GM12878 (cell line): ENCODE data around the gene LHFPL3. TPM values are rescaled to one million over a fixed set of nuclear protein-coding genes. Genes with fewer than 3 reads are reported as not detected.

Experiments used
- ATAC-seq: fragments of 200-7000 bp; cut with Tn5 transposase; 3 replicates; pipeline ENCODE4 v1.9.1; 2020; ENCODE audit warnings: mild to moderate bottlenecking, moderate library complexity
- BruUV-seq: library from RNA; stranded (reverse); fragments of 400-500 nt; replicated peaks from 2 replicates; lab custom pipeline; 2021; lab: Mats Ljungman, UMichigan
- CTCF ChIA-PET: fragments of 300-600 bp; sonication (Branson Sonifier 250); formaldehyde crosslinking; extraction: SDS; loops from one replicate; lab custom pipeline; 2021; ENCODE audit warnings: inconsistent platforms; lab: Yijun Ruan, JAX
- POLR2A ChIA-PET: fragments of 350-600 bp; formaldehyde crosslinking; extraction: SDS; loops from one replicate; lab custom pipeline; 2021; ENCODE audit warnings: inconsistent platforms; lab: Charles Lee
- RAD21 ChIA-PET: fragments of 300-600 bp; sonication (Branson Sonifier 250); formaldehyde crosslinking; loops from one replicate; lab custom pipeline; 2023; ENCODE audit warnings: antibody characterized with exemption; ENCODE audit not compliant: unreplicated experiment; lab: Charles Lee
- SMC1A ChIA-PET: fragments of 300-600 bp; sonication (Branson Sonifier 250); formaldehyde crosslinking; loops from one replicate; lab custom pipeline; 2023; ENCODE audit not compliant: unreplicated experiment, uncharacterized antibody; lab: Charles Lee
- DNase-seq: peaks from one replicate; pipeline ENCODE4 v3.0.0-alpha.2; 2011; ENCODE audit warnings: low read depth, low spot score
- FAIRE-seq: peaks from 3 replicates; lab custom pipeline; 2011; peaks lifted over from hg19 to GRCh38; lab: Jason Lieb, UNC
- H2AFZ ChIP-seq: 2 replicates; pipeline ENCODE4 v1.6.0; 2011; ENCODE audit warnings: low read depth, low read length, control low read depth; ENCODE audit not compliant: control insufficient read depth
- H3K27ac ChIP-seq: 2 replicates; pipeline ENCODE4 v1.5.1; 2011; ENCODE audit warnings: control low read depth; ENCODE audit not compliant: control insufficient read depth, insufficient read depth
- H3K27me3 ChIP-seq, 2 experiments: replicated peaks in 1 of 2; 2 replicates each; pipeline versions ENCODE4 v1.6.0 to v1.6.1; 2011; ENCODE audit warnings: low read length in 1 of 2; ENCODE audit not compliant: control insufficient read depth in 2 of 2, insufficient read depth in 2 of 2
- H3K36me3 ChIP-seq, 2 experiments: 2 replicates each; pipeline ENCODE4 v1.5.1; 2011; ENCODE audit warnings: low read length in 1 of 2; ENCODE audit not compliant: control insufficient read depth in 2 of 2, insufficient read depth in 2 of 2
- H3K4me1 ChIP-seq: 2 replicates; pipeline ENCODE4 v1.6.1; 2011; ENCODE audit warnings: mild to moderate bottlenecking, low read length, moderate library complexity, mixed read lengths; ENCODE audit not compliant: control insufficient read depth, insufficient read depth
- H3K4me2 ChIP-seq: 2 replicates; pipeline ENCODE4 v1.6.0; 2011; ENCODE audit warnings: control low read depth; ENCODE audit not compliant: control insufficient read depth, insufficient read depth
- H3K4me3 ChIP-seq: fragments of 200-600 bp; sonication (generic); 2 replicates; pipeline ENCODE4 v1.5.1; 2016
- H3K79me2 ChIP-seq: 2 replicates; pipeline ENCODE4 v1.6.0; 2011; ENCODE audit warnings: low read length; ENCODE audit not compliant: control insufficient read depth, insufficient read depth
- H3K9ac ChIP-seq: 2 replicates; pipeline ENCODE4 v1.8.0; 2011; ENCODE audit warnings: low read length, control low read depth, mixed read lengths; ENCODE audit not compliant: control insufficient read depth, insufficient read depth
- H3K9me3 ChIP-seq: replicated peaks from 3 replicates; pipeline ENCODE4 v1.5.1; 2011; ENCODE audit warnings: mild to moderate bottlenecking, low read length; ENCODE audit not compliant: control insufficient read depth, insufficient read depth
- H4K20me1 ChIP-seq: 2 replicates; pipeline ENCODE4 v1.6.0; 2011; ENCODE audit not compliant: control insufficient read depth, insufficient read depth
- STAT1 ChIP-seq: fragments of 450-650 bp; conservative IDR thresholded peaks from 2 replicates; pipeline ENCODE4 v1.6.1; 2014; ENCODE audit warnings: antibody characterized with exemption, mild to moderate bottlenecking
- WGBS: methylation state at CpG from one replicate; pipeline ENCODE4 v1.1.6; 2016; ENCODE audit warnings: low lambda C conversion rate; ENCODE audit not compliant: insufficient replicate concordance, insufficient coverage; ENCODE audit errors: missing lambda C conversion rate; 5-methylcytosine and 5-hydroxymethylcytosine counted together
- in situ Hi-C: fragments of 300-500 bp; cut with MboI; formaldehyde crosslinking; loops from 9 replicates; pipeline ENCODE4 v1.14.3; 2018; ENCODE audit warnings: mixed read lengths
- intact Hi-C: fragments of 100-400 bp; cut with micrococcal nuclease; formaldehyde crosslinking; loops from one replicate; pipeline ENCODE4 v1.14.2; 2022; ENCODE audit not compliant: unreplicated experiment
- polyA plus RNA-seq, 11 experiments: library from polyadenylated mRNA; depleted of rRNA in 4 of 11; unstranded in 6 of 11; stranded (reverse) in 5 of 11; fragments of >200 nt; fragmentation: Nextera tagmentation in 4 of 11; fragmentation: Illumina TruSeq in 1 of 11; extraction: Ambion mirVana in 4 of 11; extraction: Trizol in 1 of 11; gene quantifications; 1 replicate in 1 of 11; 2 replicates in 10 of 11; pipeline versions ENCODE4 v1.2.1 to v1.2.3, GENCODE V29; 2011 to 2016; ENCODE audit warnings: inconsistent platforms in 2 of 11, missing spikeins in 2 of 11, low read depth in 1 of 11
- total RNA-seq, 4 experiments: library from RNA; depleted of rRNA in 3 of 4; stranded (reverse); fragments of >200 nt in 3 of 4; fragmentation: Illumina TruSeq in 1 of 4; extraction: Trizol in 1 of 4; gene quantifications; 2 replicates each; pipeline versions ENCODE4 v1.2.1 to v1.2.3, GENCODE V29; 2013 to 2021
- TF ChIP-seq, protein P1 (sequence below): fragments of 450-650 bp; conservative IDR thresholded peaks from 2 replicates; pipeline ENCODE4 v1.6.1; 2017; ENCODE audit warnings: mild to moderate bottlenecking, moderate library complexity
- TF ChIP-seq, protein P2 (sequence below): fragments of 450-650 bp; IDR thresholded peaks from 2 replicates; pipeline ENCODE4 v1.6.1; 2017; ENCODE audit warnings: mild to moderate bottlenecking, low read depth, inconsistent platforms; ENCODE audit not compliant: poor library complexity, severe bottlenecking

LHFPL3 gene
- total and polyA plus RNA-seq, 10 of the 15 experiments (the other 5 are each of a cell fraction or from before 2014, with no cell fraction given): 0.09 TPM; not detected in 9

DNA sequence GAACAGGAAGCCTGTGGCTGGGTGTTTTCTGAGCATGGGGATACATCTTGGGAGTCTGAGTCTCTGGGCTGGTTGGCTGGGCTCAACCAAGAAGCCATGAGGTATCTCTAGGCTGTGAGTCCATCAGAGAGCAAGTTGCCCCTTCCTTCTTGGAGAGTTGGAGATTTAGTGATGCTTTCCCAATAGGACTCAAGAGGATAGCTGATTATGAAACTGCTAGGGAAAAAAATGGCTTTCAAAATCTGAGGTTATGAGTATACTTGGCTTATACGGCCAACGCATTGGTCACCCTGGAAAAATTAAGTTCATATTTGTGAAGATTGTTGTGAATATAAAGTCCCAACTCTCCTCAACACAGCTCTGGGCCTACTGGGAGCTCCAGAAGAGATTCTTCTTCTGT, 522.9 kb downstream of the LHFPL3 start:
- in situ Hi-C loops (no loop called here), intact Hi-C loops (no loop called here)
- ChIA-PET SMC1A (interaction anchor here (1.0 to 2.3 kb wide), 3 partner anchors 9 to 71 kb away, joined by 3 to 18 read pairs (median 4); no protein-coding TSS in a partner anchor), RAD21 (interaction anchor here (1.1 to 1.8 kb wide), 3 partner anchors 32 to 208 kb away, joined by 3 to 6 read pairs (median 5); no protein-coding TSS in a partner anchor), POLR2A (no interaction called here), CTCF (interaction anchor here (2.0 to 5.2 kb wide), 4 partner anchors 32 to 619 kb away, joined by 7 to 33 read pairs (median 10); no protein-coding TSS in a partner anchor)
- Histone ChIP-seq H3K27ac (no peak overlapping the region), H3K4me3 (no peak overlapping the region), H3K9me3 (no peaks in the 10 kb centered on the region), H3K36me3 (no peaks in the 10 kb centered on the region), H3K4me1 (peaks cover 4% of the 10 kb centered on the region; the same call in 1 of the 2 replicates), H2AFZ (no peak overlapping the region; the same call in 1 of the 2 replicates), H3K27me3 (no peaks in the 10 kb centered on the region), H3K4me2 (no peak overlapping the region), H3K9ac (no peak overlapping the region), H4K20me1 (no peaks in the 10 kb centered on the region), H3K79me2 (no peaks in the 10 kb centered on the region)
- BruUV-seq: no TSS peak
- TF ChIP-seq STAT1: no peak
- TF ChIP-seq, protein P1, sequence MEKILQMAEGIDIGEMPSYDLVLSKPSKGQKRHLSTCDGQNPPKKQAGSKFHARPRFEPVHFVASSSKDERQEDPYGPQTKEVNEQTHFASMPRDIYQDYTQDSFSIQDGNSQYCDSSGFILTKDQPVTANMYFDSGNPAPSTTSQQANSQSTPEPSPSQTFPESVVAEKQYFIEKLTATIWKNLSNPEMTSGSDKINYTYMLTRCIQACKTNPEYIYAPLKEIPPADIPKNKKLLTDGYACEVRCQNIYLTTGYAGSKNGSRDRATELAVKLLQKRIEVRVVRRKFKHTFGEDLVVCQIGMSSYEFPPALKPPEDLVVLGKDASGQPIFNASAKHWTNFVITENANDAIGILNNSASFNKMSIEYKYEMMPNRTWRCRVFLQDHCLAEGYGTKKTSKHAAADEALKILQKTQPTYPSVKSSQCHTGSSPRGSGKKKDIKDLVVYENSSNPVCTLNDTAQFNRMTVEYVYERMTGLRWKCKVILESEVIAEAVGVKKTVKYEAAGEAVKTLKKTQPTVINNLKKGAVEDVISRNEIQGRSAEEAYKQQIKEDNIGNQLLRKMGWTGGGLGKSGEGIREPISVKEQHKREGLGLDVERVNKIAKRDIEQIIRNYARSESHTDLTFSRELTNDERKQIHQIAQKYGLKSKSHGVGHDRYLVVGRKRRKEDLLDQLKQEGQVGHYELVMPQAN: no peak
- TF ChIP-seq, protein P2, sequence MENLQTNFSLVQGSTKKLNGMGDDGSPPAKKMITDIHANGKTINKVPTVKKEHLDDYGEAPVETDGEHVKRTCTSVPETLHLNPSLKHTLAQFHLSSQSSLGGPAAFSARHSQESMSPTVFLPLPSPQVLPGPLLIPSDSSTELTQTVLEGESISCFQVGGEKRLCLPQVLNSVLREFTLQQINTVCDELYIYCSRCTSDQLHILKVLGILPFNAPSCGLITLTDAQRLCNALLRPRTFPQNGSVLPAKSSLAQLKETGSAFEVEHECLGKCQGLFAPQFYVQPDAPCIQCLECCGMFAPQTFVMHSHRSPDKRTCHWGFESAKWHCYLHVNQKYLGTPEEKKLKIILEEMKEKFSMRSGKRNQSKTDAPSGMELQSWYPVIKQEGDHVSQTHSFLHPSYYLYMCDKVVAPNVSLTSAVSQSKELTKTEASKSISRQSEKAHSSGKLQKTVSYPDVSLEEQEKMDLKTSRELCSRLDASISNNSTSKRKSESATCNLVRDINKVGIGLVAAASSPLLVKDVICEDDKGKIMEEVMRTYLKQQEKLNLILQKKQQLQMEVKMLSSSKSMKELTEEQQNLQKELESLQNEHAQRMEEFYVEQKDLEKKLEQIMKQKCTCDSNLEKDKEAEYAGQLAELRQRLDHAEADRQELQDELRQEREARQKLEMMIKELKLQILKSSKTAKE: no peak
- FAIRE-seq (no peak), ATAC-seq (no peak), DNase-seq (no peak)
- WGBS: 81% methylated on average over 2 of the region's 2 CpGs
